ENCODE data around the gene PSD2.

DNA sequence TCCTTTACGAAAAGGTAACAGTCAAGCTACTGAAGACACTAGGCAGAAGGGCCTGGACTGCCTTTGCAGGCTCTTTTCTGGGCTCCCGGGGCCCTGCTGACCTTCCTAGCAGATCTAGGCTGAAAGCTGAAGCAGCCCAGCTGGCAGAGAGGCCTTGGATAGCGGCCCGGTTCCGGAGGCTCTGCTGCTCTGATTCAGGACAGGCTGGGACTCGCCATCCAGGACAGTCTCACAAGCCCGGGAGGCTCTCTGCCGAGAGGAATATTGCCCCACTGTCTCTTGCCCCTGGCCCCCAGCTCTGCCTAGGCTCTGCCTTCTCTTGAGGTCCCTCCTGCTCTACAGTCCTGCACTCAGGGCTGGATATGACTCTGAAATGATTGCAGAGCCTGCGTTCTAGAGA, 67.8 kb downstream of the PSD2 start:
- TF ChIP-seq FOXP1 (IDR thresholded peaks at IDR 0.05) (no peak), FOXP1 (CRISPR knock-in tag; IDR thresholded peaks at IDR 0.05) (no peak), SP1 (IDR thresholded peaks at IDR 0.05) (no peak), SP1 (CRISPR knock-in tag; IDR thresholded peaks at IDR 0.05) (no peak), LCORL (IDR thresholded peaks at IDR 0.05) (no peak), LCORL (CRISPR knock-in tag; IDR thresholded peaks at IDR 0.05) (no peak), YY1 (IDR thresholded peaks at IDR 0.05; ENCODE audit: insufficient read depth, insufficient replicate concordance, low read depth, low read length) (no peak), ZBTB7A (CRISPR knock-in tag; IDR thresholded peaks at IDR 0.05) (no peak), MAZ (IDR thresholded peaks at IDR 0.05; ENCODE audit: borderline replicate concordance, low read depth, low read length) (no peak), MAZ (CRISPR knock-in tag; IDR thresholded peaks at IDR 0.05; ENCODE audit: low read depth) (no peak), SIN3A (IDR thresholded peaks at IDR 0.05; ENCODE audit: borderline replicate concordance, low read depth, low read length) (no peak)

Measured in HepG2 (cell line).